ENCODE results near the gene PBX1.

DNA sequence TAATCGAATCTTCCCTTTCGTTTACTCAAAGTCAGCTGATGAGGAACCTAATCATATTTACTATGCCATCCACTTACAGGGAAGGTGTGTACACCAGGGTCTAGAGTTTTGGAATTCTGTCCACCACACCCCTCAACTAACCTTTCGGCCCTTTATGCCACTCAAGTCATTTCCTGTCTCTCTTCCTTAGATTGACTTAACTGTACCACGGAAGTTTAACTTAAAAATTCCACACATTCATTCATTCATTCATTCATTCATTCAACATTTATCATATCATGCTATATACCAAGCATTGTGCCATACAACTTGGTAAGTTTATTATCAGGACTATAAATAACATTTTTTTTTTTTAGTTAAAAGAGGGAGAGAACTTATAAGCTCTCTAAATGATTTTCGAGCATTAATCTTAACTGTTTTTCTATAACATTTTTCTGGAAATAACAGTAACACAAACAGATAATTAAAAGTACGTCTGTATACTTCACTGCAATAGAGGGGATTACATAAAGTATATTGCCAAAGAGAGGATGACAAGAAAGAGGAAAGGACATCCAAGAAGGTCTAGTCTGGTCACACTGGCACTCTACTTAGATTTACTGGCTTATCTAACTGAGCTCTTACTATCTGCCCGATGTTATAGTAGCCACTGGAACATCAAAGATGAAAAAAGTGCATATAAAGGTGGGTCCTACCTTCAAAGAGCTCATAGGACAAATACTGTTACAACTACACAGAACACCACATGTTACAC is 243.7 kb downstream of the PBX1 start:
- no peak for TF ChIP-seq ZNF416 (tag by site-specific recombination; IDR thresholded peaks at IDR 0.05)
- TF ChIP-seq, protein P1, sequence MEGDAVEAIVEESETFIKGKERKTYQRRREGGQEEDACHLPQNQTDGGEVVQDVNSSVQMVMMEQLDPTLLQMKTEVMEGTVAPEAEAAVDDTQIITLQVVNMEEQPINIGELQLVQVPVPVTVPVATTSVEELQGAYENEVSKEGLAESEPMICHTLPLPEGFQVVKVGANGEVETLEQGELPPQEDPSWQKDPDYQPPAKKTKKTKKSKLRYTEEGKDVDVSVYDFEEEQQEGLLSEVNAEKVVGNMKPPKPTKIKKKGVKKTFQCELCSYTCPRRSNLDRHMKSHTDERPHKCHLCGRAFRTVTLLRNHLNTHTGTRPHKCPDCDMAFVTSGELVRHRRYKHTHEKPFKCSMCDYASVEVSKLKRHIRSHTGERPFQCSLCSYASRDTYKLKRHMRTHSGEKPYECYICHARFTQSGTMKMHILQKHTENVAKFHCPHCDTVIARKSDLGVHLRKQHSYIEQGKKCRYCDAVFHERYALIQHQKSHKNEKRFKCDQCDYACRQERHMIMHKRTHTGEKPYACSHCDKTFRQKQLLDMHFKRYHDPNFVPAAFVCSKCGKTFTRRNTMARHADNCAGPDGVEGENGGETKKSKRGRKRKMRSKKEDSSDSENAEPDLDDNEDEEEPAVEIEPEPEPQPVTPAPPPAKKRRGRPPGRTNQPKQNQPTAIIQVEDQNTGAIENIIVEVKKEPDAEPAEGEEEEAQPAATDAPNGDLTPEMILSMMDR (tag by site-specific recombination; IDR thresholded peaks at IDR 0.05): no peak
